Sigmoid colon (tissue), 4 donors: ENCODE measurements around the gene PRDM11.

Experiments used
- EP300 ChIP-seq, 4 donors: sonication (generic); formaldehyde crosslinking; IDR thresholded peaks; one replicate each; pipeline ENCODE4 v1.6.1; 2017; ENCODE audit warnings: antibody characterized with exemption in 4 of 4
- POLR2A ChIP-seq, 2 donors: fragments of 450-650 bp; IDR thresholded peaks; one replicate each; pipeline ENCODE4 v1.6.1; 2016; ENCODE audit warnings: antibody characterized with exemption in 2 of 2, mild to moderate bottlenecking in 2 of 2, moderate library complexity in 2 of 2
- POLR2AphosphoS5 ChIP-seq, 4 donors: sonication (generic); formaldehyde crosslinking; IDR thresholded peaks; one replicate each; pipeline ENCODE4 v1.6.1; 2017; ENCODE audit warnings: antibody characterized with exemption in 4 of 4
- TF ChIP-seq, protein P1 (sequence below), 4 experiments: fragments of 450-650 bp in 3 of 4; fragments of 200-600 bp in 1 of 4; IDR thresholded peaks; one replicate each; pipeline ENCODE4 v1.5.1; 2016 to 2019; ENCODE audit warnings: antibody characterized with exemption in 4 of 4, mild to moderate bottlenecking in 3 of 4, moderate library complexity in 2 of 4

DNA sequence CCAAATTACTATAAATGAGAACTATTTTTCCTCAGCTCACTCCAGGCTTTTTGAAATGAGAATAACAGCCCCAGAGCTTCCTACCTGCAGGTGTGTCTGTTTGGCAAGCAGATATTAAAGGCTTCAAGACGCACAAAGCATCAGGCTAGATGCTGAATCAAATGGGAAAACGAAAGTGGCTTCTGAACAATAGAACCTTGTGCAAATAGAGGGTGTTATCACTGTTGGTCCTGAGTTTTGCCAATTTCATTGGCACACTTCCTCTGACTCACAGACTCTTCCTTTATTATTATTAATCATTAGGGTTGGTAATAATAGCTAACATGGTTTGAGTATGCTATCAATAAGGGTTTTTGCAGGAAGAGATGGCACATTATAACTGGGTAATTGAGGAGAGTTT, 126.3 kb downstream of the PRDM11 start:
- TF ChIP-seq POLR2AphosphoS5 (IDR thresholded peaks at IDR 0.05) (no peak), POLR2A (IDR thresholded peaks at IDR 0.05) (no peak), EP300 (IDR thresholded peaks at IDR 0.05) (no peak)
- TF ChIP-seq, protein P1, sequence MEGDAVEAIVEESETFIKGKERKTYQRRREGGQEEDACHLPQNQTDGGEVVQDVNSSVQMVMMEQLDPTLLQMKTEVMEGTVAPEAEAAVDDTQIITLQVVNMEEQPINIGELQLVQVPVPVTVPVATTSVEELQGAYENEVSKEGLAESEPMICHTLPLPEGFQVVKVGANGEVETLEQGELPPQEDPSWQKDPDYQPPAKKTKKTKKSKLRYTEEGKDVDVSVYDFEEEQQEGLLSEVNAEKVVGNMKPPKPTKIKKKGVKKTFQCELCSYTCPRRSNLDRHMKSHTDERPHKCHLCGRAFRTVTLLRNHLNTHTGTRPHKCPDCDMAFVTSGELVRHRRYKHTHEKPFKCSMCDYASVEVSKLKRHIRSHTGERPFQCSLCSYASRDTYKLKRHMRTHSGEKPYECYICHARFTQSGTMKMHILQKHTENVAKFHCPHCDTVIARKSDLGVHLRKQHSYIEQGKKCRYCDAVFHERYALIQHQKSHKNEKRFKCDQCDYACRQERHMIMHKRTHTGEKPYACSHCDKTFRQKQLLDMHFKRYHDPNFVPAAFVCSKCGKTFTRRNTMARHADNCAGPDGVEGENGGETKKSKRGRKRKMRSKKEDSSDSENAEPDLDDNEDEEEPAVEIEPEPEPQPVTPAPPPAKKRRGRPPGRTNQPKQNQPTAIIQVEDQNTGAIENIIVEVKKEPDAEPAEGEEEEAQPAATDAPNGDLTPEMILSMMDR (IDR thresholded peaks at IDR 0.05), result no peak
